Activated CD8-positive, alpha-beta memory T cell treated with anti-CD3 and anti-CD28 coated beads for 36 hours (primary cell): ENCODE measurements around the gene LYG2. TPM values are rescaled to one million over a fixed set of nuclear protein-coding genes. Genes with fewer than 3 reads are reported as not detected.
"Not testable (repeated sequence)": the region's sequence is repeated elsewhere in the genome, so short reads cannot be mapped to it uniquely, and the experiment has no call there.

Source experiments
- CTCF ChIA-PET: fragments of 350-600 bp; sonication (Branson Sonifier 250); formaldehyde crosslinking; loops from one replicate; lab custom pipeline; 2021; ENCODE audit warnings: antibody characterized with exemption; lab: Charles Lee
- POLR2A ChIA-PET: fragments of 350-600 bp; sonication (Branson Sonifier 250); formaldehyde crosslinking; loops from one replicate; lab custom pipeline; 2021; ENCODE audit warnings: antibody characterized with exemption; lab: Charles Lee
- total RNA-seq, 2 experiments: library from RNA; stranded (reverse); gene quantifications; one replicate each; pipeline ENCODE4 v1.2.3, GENCODE V29; 2021

The LYG2 gene
- total RNA-seq, 2 experiments from 2014 or later: not detected

DNA sequence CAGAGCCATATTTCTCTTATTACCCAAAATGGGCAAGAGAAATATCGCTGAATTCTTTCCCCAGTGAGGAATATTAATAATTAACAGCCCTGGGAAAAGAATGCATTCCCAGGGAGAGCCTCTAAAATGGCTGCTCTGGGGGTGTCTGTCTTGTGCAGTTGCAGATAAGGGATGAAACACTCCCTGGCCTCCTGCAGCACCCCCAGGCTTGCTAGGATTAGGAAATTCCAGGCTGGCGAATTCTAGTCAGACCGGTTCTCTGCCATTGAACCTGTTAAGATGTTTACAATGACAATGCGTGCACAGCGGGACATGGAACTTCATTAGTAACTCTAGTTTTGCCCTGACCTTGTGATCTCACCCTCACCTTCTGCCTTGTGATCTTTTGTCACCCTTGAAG, 50.0 kb downstream of the LYG2 start:
- ChIA-PET CTCF (no interaction called here), POLR2A (no interaction called here)

DNA sequence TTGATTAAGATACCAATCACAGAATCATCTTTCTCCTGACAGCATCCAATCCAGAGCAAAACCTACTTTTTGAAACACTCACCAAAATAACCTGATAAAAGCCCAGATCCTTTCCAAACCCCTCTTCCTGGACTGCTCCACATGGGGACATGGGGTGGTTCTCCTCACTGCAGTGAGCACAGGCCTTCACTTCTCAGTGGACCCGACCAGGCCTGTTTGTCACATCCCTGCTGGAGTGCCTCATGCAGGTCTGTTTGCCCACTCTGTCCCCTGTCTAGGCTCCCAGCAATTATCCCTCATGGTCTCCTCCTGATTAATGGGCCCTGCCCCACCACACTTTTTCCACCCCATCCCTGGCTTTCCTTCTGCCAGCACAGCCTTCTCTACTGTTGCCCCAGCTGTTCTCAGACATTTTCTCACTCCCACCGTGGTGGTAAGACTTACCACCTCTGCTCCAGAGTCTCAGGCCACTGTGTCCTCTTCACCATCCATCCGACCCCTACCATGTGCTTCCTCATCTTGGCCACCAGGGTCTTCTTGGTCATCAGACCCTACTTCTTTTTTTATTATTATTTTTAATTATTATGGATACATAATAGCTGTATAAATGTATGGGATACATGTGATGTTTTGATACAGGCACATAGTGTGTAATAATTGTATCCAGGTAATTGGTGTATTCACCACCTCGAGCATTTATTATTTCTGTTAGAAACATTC, 53.3 kb downstream of the LYG2 start:
- ChIA-PET CTCF (no interaction called here), POLR2A (no interaction called here)

DNA sequence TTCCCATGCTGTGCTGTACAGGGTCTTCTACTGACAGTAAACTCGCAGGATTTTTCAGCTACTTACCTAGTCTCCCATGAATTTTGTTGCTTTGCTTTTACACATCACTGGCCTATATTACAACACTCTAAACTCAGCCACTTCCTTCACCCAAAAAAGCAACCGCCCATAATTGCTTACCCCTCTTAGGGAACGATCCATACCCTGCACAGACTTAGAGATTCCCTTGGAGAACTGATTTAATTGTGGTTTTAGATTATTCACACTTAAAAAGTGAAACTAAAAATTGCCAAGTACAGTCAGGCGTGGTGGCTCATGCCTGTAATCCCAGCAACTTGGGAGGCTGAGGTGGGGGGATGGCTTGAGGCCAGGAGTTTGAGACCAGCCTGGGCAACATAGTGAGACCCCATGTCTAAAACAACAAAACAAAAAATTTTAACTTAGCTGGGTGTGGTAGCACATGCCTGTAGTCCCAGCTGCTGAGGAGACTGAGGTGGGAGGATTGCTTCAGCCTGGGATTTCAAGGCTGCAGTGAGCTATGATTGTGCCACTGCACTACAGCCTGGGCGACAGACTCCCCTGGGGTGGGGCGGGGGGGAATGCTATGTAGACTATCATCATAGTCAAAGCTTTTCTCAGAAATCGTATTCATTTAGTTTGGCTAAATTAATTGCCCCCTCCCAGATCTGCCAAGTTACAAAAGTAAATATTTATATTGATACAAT, 55.2 kb downstream of the LYG2 start:
- POLR2A ChIA-PET: interaction anchor here (1.0 kb wide), 1 partner anchor 287 kb away, joined by 3 read pairs; no protein-coding TSS in a partner anchor
- CTCF ChIA-PET: no interaction called here

DNA sequence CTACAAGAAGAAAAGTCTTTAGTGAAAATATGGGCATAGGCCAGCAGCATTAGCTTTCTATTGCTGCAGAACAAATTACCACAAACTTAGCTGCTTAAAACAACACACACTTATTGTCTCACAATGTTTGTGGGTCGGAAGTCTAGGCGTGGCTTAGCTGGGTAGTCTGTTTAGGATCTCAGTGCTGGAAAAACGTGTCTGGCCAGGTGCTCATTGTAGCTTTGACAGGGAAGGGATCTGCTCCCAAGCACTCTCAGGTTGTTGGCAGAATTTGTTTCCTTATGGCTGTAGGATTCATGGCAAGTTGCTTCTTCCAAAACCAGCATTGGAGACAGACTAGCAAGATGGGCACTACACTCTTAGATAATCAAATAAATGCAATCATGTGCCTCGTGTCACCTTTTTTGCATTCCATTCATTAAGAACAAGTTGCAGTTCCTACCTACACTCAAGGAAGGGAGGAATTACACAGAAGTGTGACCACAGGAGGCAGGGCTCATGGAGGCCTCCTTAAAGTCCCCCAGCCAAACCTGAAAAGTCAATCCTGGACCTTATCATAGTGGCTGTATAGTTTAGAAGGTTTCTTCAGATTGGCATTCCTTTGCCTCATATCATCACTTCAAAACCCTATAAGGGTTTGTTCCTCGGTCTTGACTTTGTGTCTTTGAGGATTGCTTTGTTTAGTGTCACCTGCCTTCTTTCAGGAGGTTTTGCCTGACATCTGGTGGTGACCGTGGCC, 57.2 kb downstream of the LYG2 start:
- ChIA-PET CTCF (no interaction called here), POLR2A (no interaction called here)

DNA sequence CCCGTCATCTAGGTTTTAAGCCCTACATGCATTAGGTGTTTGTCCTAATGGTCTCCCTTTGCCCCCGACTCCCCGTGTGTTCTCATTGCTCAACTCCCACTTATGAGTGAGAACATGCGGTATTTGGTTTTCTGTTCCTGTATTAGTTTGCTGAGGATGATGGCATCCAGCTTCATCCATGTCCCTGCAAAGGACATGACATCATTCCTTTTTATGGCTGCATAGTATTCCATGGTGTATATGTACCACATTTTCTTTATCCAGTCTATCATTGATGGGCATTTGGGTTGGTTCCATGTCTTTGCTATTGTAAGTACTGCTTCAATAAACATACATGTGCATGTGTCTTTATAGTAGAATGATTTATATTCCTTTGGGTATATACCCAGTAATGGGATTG, 63.1 kb downstream of the LYG2 start:
- CTCF ChIA-PET, POLR2A ChIA-PET: not testable (repeated sequence)

Other genes with a start within 250 kb of the LYG2 start
- under 1 TPM; 0.80 to 0.82 TPM for gene C2orf15, start 114.0 kb downstream of the LYG2 start, total RNA-seq
- gene TSGA10, start 100.7 kb downstream of the LYG2 start, total RNA-seq: 1 to 10 TPM; 4.7 to 7.1 TPM
- 1 to 10 TPM; 4.3 TPM for gene LIPT1, start 100.7 kb downstream of the LYG2 start, total RNA-seq
- gene MITD1, start 74.6 kb downstream of the LYG2 start, total RNA-seq: 10 to 100 TPM; 51.2 to 52.7 TPM
- 10 to 100 TPM; 30.5 to 31.6 TPM for gene MRPL30, start 74.5 kb downstream of the LYG2 start, total RNA-seq
- gene LYG1, start 45.5 kb upstream of the LYG2 start, total RNA-seq: under 1 TPM; 0.78 to 0.86 TPM
- gene TXNDC9, start 80.7 kb upstream of the LYG2 start, total RNA-seq: 10 to 100 TPM; 32.0 to 32.4 TPM
- 10 to 100 TPM; 94.3 to 96.3 TPM for gene EIF5B, start 81.7 kb upstream of the LYG2 start, total RNA-seq
- gene REV1, start 234.4 kb upstream of the LYG2 start, total RNA-seq: 10 to 100 TPM; 31.1 to 31.5 TPM